PC-9 (cell line): ENCODE data around the gene GPC5. TPM values are rescaled to one million over a fixed set of nuclear protein-coding genes. Genes with fewer than 3 reads are reported as not detected.

Experiments used
- BruUV-seq: library from RNA; stranded (reverse); fragments of 400-500 nt; replicated peaks from 2 replicates; lab custom pipeline; 2021; lab: Mats Ljungman, UMichigan
- CTCF ChIA-PET: fragments of 300-600 bp; sonication (Branson Sonifier 250); formaldehyde crosslinking; loops from one replicate; lab custom pipeline; 2022; ENCODE audit warnings: antibody characterized with exemption; lab: Charles Lee
- POLR2A ChIA-PET: fragments of 300-600 bp; sonication (Branson Sonifier 250); formaldehyde crosslinking; loops from one replicate; lab custom pipeline; 2022; ENCODE audit warnings: antibody characterized with exemption; ENCODE audit not compliant: unreplicated experiment; lab: Charles Lee
- DNase-seq, 2 experiments: peaks; one replicate each; pipeline versions ENCODE4 v3.0.0 to v3.0.0-alpha.2; 2015 to 2022; ENCODE audit warnings: mixed read lengths in 1 of 2
- H2AFZ ChIP-seq: fragments of 200-600 bp; sonication (generic); 2 replicates; pipeline ENCODE4 v1.8.1; 2017; ENCODE audit warnings: antibody characterized with exemption
- H3F3A ChIP-seq: fragments of 200-600 bp; sonication (generic); 2 replicates; pipeline ENCODE4 v1.8.1; 2017; ENCODE audit warnings: antibody characterized with exemption, mild to moderate bottlenecking, low read depth; ENCODE audit not compliant: insufficient read depth
- H3K27ac ChIP-seq: fragments of 200-600 bp; sonication (generic); 2 replicates; pipeline ENCODE4 v1.6.1; 2016; ENCODE audit warnings: mixed run types
- H3K27me3 ChIP-seq: fragments of 200-600 bp; sonication (generic); 2 replicates; pipeline ENCODE4 v1.6.1; 2016; ENCODE audit warnings: low read depth, mixed run types; ENCODE audit not compliant: insufficient read depth
- H3K36me3 ChIP-seq: fragments of 200-600 bp; sonication (generic); 2 replicates; pipeline ENCODE4 v1.6.1; 2016; ENCODE audit warnings: low read depth, mixed run types
- H3K4me1 ChIP-seq: fragments of 200-600 bp; sonication (generic); replicated peaks from 2 replicates; pipeline ENCODE4 v1.6.1; 2016; ENCODE audit warnings: mixed run types; ENCODE audit not compliant: insufficient read depth
- H3K4me2 ChIP-seq: fragments of 200-600 bp; sonication (generic); 2 replicates; pipeline ENCODE4 v1.6.1; 2017; ENCODE audit warnings: mixed run types
- H3K4me3 ChIP-seq: fragments of 200-600 bp; sonication (generic); 2 replicates; pipeline ENCODE4 v1.6.1; 2016; ENCODE audit warnings: mixed run types
- H3K79me2 ChIP-seq: fragments of 200-600 bp; sonication (generic); 2 replicates; pipeline ENCODE4 v1.6.1; 2017; ENCODE audit warnings: low read depth, mixed run types
- H3K9me2 ChIP-seq: fragments of 200-600 bp; sonication (generic); 2 replicates; pipeline ENCODE4 v1.8.1; 2017; ENCODE audit warnings: mild to moderate bottlenecking; ENCODE audit not compliant: insufficient read depth
- H3K9me3 ChIP-seq: fragments of 200-600 bp; sonication (generic); 2 replicates; pipeline ENCODE4 v1.8.1; 2016; ENCODE audit warnings: low read depth; ENCODE audit not compliant: insufficient read depth
- H4K20me1 ChIP-seq: fragments of 200-600 bp; sonication (generic); 2 replicates; pipeline ENCODE4 v1.8.1; 2017; ENCODE audit not compliant: insufficient read depth
- EZH2 ChIP-seq: fragments of 200-600 bp; sonication (generic); IDR thresholded peaks from 2 replicates; pipeline ENCODE4 v1.8.0; 2017; ENCODE audit warnings: antibody characterized with exemption, low read depth
- intact Hi-C: fragments of 100-400 bp; cut with micrococcal nuclease; formaldehyde crosslinking; loops from one replicate; pipeline ENCODE4 v1.10.0; 2022; ENCODE audit not compliant: unreplicated experiment
- total RNA-seq: library from RNA; stranded (reverse); gene quantifications from 2 replicates; pipeline ENCODE4 v1.2.3, GENCODE V29; 2021
- TF ChIP-seq, protein P1 (sequence below): fragments of 200-600 bp; sonication (generic); conservative IDR thresholded peaks from 2 replicates; pipeline ENCODE4 v1.6.1; 2017; ENCODE audit warnings: mixed run types, antibody characterized with exemption, mild to moderate bottlenecking, moderate library complexity

Gene GPC5
- total RNA-seq, 1 experiment from 2014 or later: not detected

DNA sequence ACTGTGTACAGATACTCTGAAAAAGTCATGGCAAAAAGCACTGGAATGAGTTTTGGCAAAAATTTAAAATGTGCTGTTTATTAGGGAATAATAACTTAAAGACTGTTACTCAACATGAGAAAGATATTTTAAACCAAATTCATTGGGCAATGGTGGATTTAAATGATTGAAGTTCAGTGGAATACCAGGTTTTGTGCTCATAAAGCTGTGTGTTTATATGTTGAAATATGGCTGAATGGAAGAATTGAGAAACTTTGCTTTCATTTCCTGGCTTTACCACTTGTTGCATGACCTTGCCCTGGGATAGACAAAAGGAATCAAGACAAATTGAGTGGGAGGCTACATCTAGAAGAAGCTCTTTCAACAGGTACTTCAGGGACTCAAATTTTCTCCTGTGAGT, 246.4 kb downstream of the GPC5 start:
- no peak for TF ChIP-seq EZH2
- TF ChIP-seq, protein P1, sequence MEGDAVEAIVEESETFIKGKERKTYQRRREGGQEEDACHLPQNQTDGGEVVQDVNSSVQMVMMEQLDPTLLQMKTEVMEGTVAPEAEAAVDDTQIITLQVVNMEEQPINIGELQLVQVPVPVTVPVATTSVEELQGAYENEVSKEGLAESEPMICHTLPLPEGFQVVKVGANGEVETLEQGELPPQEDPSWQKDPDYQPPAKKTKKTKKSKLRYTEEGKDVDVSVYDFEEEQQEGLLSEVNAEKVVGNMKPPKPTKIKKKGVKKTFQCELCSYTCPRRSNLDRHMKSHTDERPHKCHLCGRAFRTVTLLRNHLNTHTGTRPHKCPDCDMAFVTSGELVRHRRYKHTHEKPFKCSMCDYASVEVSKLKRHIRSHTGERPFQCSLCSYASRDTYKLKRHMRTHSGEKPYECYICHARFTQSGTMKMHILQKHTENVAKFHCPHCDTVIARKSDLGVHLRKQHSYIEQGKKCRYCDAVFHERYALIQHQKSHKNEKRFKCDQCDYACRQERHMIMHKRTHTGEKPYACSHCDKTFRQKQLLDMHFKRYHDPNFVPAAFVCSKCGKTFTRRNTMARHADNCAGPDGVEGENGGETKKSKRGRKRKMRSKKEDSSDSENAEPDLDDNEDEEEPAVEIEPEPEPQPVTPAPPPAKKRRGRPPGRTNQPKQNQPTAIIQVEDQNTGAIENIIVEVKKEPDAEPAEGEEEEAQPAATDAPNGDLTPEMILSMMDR: no peak
- BruUV-seq: no TSS peak
- no peak for DNase-seq
- CTCF ChIA-PET: no interaction called here
- POLR2A ChIA-PET: no interaction called here
- H3K9me2 ChIP-seq: no peaks in the 10 kb centered on the region
- H3K27ac ChIP-seq: no peak overlapping the region
- no peak overlapping the region for H3K4me2 ChIP-seq
- no peak overlapping the region for H2AFZ ChIP-seq
- H3K79me2 ChIP-seq: no peaks in the 10 kb centered on the region
- intact Hi-C loops: no loop called here
- no peaks in the 10 kb centered on the region for H3K4me1 ChIP-seq
- H3K36me3 ChIP-seq: no peaks in the 10 kb centered on the region
- no peaks in the 10 kb centered on the region for H3F3A ChIP-seq
- H3K4me3 ChIP-seq: no peak overlapping the region
- no peaks in the 10 kb centered on the region for H4K20me1 ChIP-seq
- no peaks in the 10 kb centered on the region for H3K27me3 ChIP-seq
- no peaks in the 10 kb centered on the region for H3K9me3 ChIP-seq

DNA sequence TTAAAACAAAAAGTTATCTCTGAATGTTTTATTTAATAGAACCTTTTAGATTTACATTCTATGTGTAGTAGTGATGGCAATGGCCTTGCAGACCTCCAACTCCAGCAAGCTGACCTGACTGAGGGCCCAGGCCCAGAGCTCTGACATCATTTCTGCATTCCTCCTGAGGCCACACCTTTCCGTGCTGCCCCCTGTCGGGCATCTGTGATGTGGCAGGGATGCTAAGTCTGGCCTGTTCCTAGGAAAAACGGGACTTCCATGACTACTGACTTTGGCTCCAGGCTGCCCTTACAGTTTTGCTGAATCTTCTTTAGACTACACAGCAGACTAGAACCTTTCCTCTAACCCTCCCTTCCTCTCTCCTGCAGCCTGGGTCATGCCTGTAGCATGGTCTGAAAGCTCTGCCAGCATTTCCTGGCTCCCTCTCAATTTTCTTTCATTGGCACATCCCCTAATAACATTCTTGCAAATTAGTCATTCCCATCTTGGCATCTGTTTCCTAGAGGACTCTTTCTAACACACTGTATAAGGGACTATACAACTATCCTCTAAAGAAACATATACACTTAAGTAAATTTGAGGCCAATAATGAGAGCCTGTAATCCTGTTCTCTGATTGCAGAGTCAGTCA, 249.1 kb downstream of the GPC5 start:
- no peaks in the 10 kb centered on the region for H3K27me3 ChIP-seq
- no peak overlapping the region for H3K4me3 ChIP-seq
- H3K27ac ChIP-seq: no peak overlapping the region
- H3K9me2 ChIP-seq: no peaks in the 10 kb centered on the region
- DNase-seq: peak in 1 of 2 experiments; percentile 13
- TF ChIP-seq, protein P1: peak; percentile 63
- TF ChIP-seq EZH2: no peak
- H3K36me3 ChIP-seq: no peaks in the 10 kb centered on the region
- no peaks in the 10 kb centered on the region for H3K9me3 ChIP-seq
- no TSS peak for BruUV-seq
- no peaks in the 10 kb centered on the region for H3K79me2 ChIP-seq
- no peaks in the 10 kb centered on the region for H4K20me1 ChIP-seq
- ChIA-PET CTCF (no interaction called here), POLR2A (no interaction called here)
- intact Hi-C loops: no loop called here
- H2AFZ ChIP-seq: no peak overlapping the region
- no peak overlapping the region for H3K4me2 ChIP-seq
- no peaks in the 10 kb centered on the region for H3K4me1 ChIP-seq
- H3F3A ChIP-seq: no peaks in the 10 kb centered on the region

DNA sequence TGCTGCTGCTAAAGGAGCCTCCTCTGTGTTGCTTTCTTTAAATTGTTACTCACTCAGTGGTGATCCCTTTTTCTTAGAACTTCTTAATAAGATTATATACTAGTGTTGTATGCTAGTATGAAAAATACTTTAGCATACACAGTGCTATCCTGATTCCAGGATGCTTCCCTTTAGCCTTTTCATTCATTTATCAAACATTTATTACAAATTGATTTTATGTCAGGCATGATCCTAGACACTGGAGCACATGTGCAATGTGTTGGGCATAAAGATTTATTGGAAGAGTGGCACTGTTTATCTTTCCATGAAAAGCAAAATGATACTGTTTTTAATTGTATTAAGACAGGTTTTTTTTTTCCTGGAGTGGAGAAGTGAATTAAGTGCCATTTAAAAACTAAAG, 249.6 kb downstream of the GPC5 start:
- ChIA-PET CTCF (no interaction called here), POLR2A (no interaction called here)
- Histone ChIP-seq H3K4me1 (no peaks in the 10 kb centered on the region), H3K79me2 (no peaks in the 10 kb centered on the region), H2AFZ (no peak overlapping the region), H3F3A (no peaks in the 10 kb centered on the region), H3K4me2 (no peak overlapping the region), H3K27ac (no peak overlapping the region), H3K9me3 (no peaks in the 10 kb centered on the region), H3K36me3 (no peaks in the 10 kb centered on the region), H3K4me3 (no peak overlapping the region), H3K9me2 (no peaks in the 10 kb centered on the region), H4K20me1 (no peaks in the 10 kb centered on the region), H3K27me3 (no peaks in the 10 kb centered on the region)
- no TSS peak for BruUV-seq
- no peak for DNase-seq
- intact Hi-C loops: no loop called here
- TF ChIP-seq, protein P1: no peak
- no peak for TF ChIP-seq EZH2
